A549 (cell line): ENCODE measurements around the gene RIN3. TPM values are rescaled to one million over a fixed set of nuclear protein-coding genes. Genes with fewer than 3 reads are reported as not detected.
A peak's percentile ranks its signal among the peaks of the same experiment; 100 is the strongest.

Experiments
- ATAC-seq, 2 experiments: fragments of 200-7000 bp in 1 of 2; fragments of >200 bp in 1 of 2; cut with Nextera tagmentation in 1 of 2; cut with Tn5 transposase in 1 of 2; 3 replicates each; pipeline versions ENCODE4 v1.8.0 to v1.9.1; 2018 to 2020; ENCODE audit warnings: mild to moderate bottlenecking in 1 of 2, moderate library complexity in 1 of 2
- CTCF ChIA-PET: fragments of 300-600 bp; sonication (Branson Sonifier 250); formaldehyde crosslinking; extraction: SDS; loops from one replicate; lab custom pipeline; 2021; ENCODE audit warnings: antibody characterized with exemption, inconsistent platforms; lab: Yijun Ruan, JAX
- POLR2A ChIA-PET: fragments of 350-600 bp; formaldehyde crosslinking; extraction: SDS; loops from one replicate; lab custom pipeline; 2021; ENCODE audit warnings: antibody characterized with exemption, inconsistent platforms; lab: Yijun Ruan, JAX
- DNase-seq, 2 experiments: peaks; one replicate each; pipeline versions ENCODE4 v3.0.0 to v3.0.0-alpha.2; 2011 to 2016; ENCODE audit warnings: low read depth in 1 of 2, low spot score in 1 of 2
- FAIRE-seq: peaks from 2 replicates; lab custom pipeline; 2011; peaks lifted over from hg19 to GRCh38; lab: Jason Lieb, UNC
- H3K27ac ChIP-seq, 2 experiments: fragments of >200 bp; sonication (Bioruptor Twin); formaldehyde crosslinking; 3 replicates each; pipeline ENCODE4 v1.5.1; 2016 to 2017
- H3K4me1 ChIP-seq: fragments of >200 bp; sonication (Bioruptor Twin); formaldehyde crosslinking; 3 replicates; pipeline ENCODE4 v1.6.1; 2016
- H3K4me2 ChIP-seq: fragments of >200 bp; sonication (Bioruptor Twin); formaldehyde crosslinking; 3 replicates; pipeline ENCODE4 v1.6.1; 2016
- H3K4me3 ChIP-seq: fragments of >200 bp; sonication (Bioruptor Twin); formaldehyde crosslinking; 3 replicates; pipeline ENCODE4 v1.5.1; 2016
- H3K9me3 ChIP-seq: fragments of >200 bp; sonication (Bioruptor Twin); formaldehyde crosslinking; 3 replicates; pipeline ENCODE4 v1.6.1; 2016
- EHMT2 ChIP-seq: fragments of 200-600 bp; sonication (generic); IDR thresholded peaks from 2 replicates; pipeline ENCODE4 v1.6.1; 2016; ENCODE audit warnings: antibody characterized with exemption, low read depth, mild to moderate bottlenecking, moderate library complexity
- FOSB ChIP-seq: fragments of 250-450 bp; sonication (Bioruptor Pico); IDR thresholded peaks from 2 replicates; pipeline ENCODE4 v1.5.0; 2020; ENCODE audit warnings: mild to moderate bottlenecking, moderate library complexity
- FOSL2 ChIP-seq, 2 experiments: fragments of 450-650 bp in 1 of 2; fragments of >200 bp in 1 of 2; sonication (Bioruptor Twin) in 1 of 2; formaldehyde crosslinking; IDR thresholded peaks; 2 replicates each; pipeline versions ENCODE4 v1.5.0 to v1.6.1; 2016 to 2020; ENCODE audit warnings: mild to moderate bottlenecking in 1 of 2, moderate library complexity in 1 of 2
- KDM1A ChIP-seq: fragments of 200-600 bp; sonication (generic); IDR thresholded peaks from 2 replicates; pipeline ENCODE4 v1.6.1; 2016; ENCODE audit warnings: low read depth, mild to moderate bottlenecking
- MAFK ChIP-seq: fragments of 450-650 bp; IDR thresholded peaks from 2 replicates; pipeline ENCODE4 v1.6.1; 2014; ENCODE audit not compliant: partially characterized antibody
- MAZ ChIP-seq: fragments of 150-350 bp; IDR thresholded peaks from 2 replicates; pipeline ENCODE4 v1.6.1; 2014; ENCODE audit warnings: antibody characterized with exemption, low read depth, low read length, borderline replicate concordance
- NPAS2 ChIP-seq: fragments of 250-450 bp; sonication (Bioruptor Pico); IDR thresholded peaks from 2 replicates; pipeline ENCODE4 v1.8.0; 2022; ENCODE audit warnings: mild to moderate bottlenecking, moderate library complexity, borderline replicate concordance
- PHF8 ChIP-seq: fragments of 200-600 bp; sonication (generic); IDR thresholded peaks from 2 replicates; pipeline ENCODE4 v1.6.1; 2016; ENCODE audit warnings: low read depth, mild to moderate bottlenecking, antibody characterized with exemption, moderate library complexity, borderline replicate concordance
- RAD21 ChIP-seq, 2 experiments: fragments of >200 bp in 1 of 2; sonication (Bioruptor Twin) in 1 of 2; formaldehyde crosslinking in 1 of 2; IDR thresholded peaks in 1 of 2; conservative IDR thresholded peaks in 1 of 2; 2 replicates in 1 of 2; 3 replicates in 1 of 2; pipeline ENCODE4 v1.6.1; 2012 to 2018; ENCODE audit warnings: inconsistent platforms in 1 of 2
- SMC3 ChIP-seq: fragments of >200 bp; sonication (Bioruptor Twin); formaldehyde crosslinking; IDR thresholded peaks from 3 replicates; pipeline ENCODE4 v1.6.1; 2018; ENCODE audit warnings: inconsistent platforms
- SREBF2 ChIP-seq: fragments of 450-650 bp; IDR thresholded peaks from 2 replicates; pipeline ENCODE4 v1.6.1; 2014; ENCODE audit warnings: mild to moderate bottlenecking, moderate library complexity
- ZC3H11A ChIP-seq: fragments of 450-650 bp; IDR thresholded peaks from 2 replicates; pipeline ENCODE4 v1.6.1; 2014; ENCODE audit warnings: antibody characterized with exemption, mild to moderate bottlenecking
- WGBS: methylation state at CpG from one replicate; pipeline ENCODE4 v1.1.6; 2017; ENCODE audit errors: missing lambda C conversion rate; 5-methylcytosine and 5-hydroxymethylcytosine counted together
- polyA plus RNA-seq, 4 experiments: library from polyadenylated mRNA; depleted of rRNA in 3 of 4; stranded (reverse); fragments of >200 nt; fragmentation: RNase III in 1 of 4; extraction: RNeasy Plus Mini Kit Qiagen cat#74134 plus additional on column Dnase treatment in 1 of 4; gene quantifications; 2 replicates in 3 of 4; 3 replicates in 1 of 4; pipeline ENCODE4 v1.2.3, GENCODE V29; 2011 to 2017
- TF ChIP-seq, protein P1 (sequence below): fragments of 450-650 bp; IDR thresholded peaks from 2 replicates; pipeline ENCODE4 v1.6.1; 2014; ENCODE audit warnings: antibody characterized with exemption
- TF ChIP-seq, protein P2 (sequence below): fragments of 250-450 bp; sonication (Bioruptor Pico); IDR thresholded peaks from 2 replicates; pipeline ENCODE4 v1.5.0; 2021; ENCODE audit warnings: mild to moderate bottlenecking, moderate library complexity, borderline replicate concordance
- TF ChIP-seq, protein P3 (sequence below): fragments of >200 bp; sonication (Bioruptor Twin); formaldehyde crosslinking; IDR thresholded peaks from 3 replicates; pipeline ENCODE4 v1.5.1; 2016

The RIN3 gene
- polyA plus RNA-seq, 2 of the 4 experiments (the other 2 are of a cell fraction): 5.6 to 14.5 TPM

DNA sequence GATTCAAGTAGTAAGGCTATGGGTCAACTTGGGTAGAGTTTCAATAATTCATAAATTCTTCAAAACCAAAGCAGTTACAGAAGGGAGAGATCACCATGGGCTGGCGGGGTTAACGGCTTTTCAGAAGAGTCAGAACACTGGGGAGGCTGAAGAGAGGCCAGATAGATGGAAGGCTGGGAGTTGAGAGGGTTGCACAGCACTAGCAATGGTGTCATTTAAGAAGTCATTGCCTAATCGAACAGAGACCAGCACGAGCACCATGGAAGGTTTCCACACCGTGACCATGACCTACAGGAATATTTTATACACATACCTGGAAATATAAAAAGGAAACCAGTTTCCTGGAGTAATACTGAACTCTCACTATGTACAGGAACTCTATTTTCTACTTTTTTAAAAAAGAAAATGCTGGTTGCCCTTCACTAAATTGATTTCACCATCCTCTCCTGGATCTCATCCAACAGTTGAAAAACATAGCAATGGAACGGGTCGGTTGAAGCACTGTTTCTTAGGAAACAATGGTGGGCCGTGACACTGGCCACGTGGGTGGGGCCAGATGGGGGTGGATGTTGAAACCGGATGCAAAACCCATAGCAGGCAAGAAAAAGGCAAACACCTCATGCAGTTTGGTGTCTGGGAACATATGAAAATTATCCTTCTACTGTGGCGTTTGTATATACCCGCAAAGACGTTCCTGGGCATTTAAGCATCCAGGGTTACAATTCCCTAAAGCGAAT is 38.0 kb upstream of the RIN3 start:
- TF ChIP-seq NPAS2 (no peak), ZC3H11A (no peak), FOSL2 (IDR thresholded peaks at IDR 0.05) (no peak), FOSL2 (CRISPR knock-in tag; IDR thresholded peaks at IDR 0.05) (no peak), PHF8 (no peak), EHMT2 (no peak), MAFK (no peak), MAZ (no peak), KDM1A (no peak)
- TF ChIP-seq, protein P1, sequence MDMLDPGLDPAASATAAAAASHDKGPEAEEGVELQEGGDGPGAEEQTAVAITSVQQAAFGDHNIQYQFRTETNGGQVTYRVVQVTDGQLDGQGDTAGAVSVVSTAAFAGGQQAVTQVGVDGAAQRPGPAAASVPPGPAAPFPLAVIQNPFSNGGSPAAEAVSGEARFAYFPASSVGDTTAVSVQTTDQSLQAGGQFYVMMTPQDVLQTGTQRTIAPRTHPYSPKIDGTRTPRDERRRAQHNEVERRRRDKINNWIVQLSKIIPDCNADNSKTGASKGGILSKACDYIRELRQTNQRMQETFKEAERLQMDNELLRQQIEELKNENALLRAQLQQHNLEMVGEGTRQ: no peak
- TF ChIP-seq, protein P2, sequence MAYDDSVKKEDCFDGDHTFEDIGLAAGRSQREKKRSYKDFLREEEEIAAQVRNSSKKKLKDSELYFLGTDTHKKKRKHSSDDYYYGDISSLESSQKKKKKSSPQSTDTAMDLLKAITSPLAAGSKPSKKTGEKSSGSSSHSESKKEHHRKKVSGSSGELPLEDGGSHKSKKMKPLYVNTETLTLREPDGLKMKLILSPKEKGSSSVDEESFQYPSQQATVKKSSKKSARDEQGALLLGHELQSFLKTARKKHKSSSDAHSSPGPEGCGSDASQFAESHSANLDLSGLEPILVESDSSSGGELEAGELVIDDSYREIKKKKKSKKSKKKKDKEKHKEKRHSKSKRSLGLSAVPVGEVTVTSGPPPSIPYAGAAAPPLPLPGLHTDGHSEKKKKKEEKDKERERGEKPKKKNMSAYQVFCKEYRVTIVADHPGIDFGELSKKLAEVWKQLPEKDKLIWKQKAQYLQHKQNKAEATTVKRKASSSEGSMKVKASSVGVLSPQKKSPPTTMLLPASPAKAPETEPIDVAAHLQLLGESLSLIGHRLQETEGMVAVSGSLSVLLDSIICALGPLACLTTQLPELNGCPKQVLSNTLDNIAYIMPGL (CRISPR knock-in tag): no peak
- H3K27ac ChIP-seq: peak overlapping the region in 1 of 2 experiments; percentile 60; a peak in 2 of 6 replicates
- no peak overlapping the region for H3K4me2 ChIP-seq
- ATAC-seq (no peak), DNase-seq (no peak), FAIRE-seq (no peak)
- 0 out of 3 replicates have a peak, but pooled peaks cover 2% of the 10 kb centered on the region for H3K9me3 ChIP-seq
- POLR2A ChIA-PET: no interaction called here
- H3K4me1 ChIP-seq: peaks cover 37% of the 10 kb centered on the region
- H3K4me3 ChIP-seq: no peak overlapping the region
- CTCF ChIA-PET: no interaction called here
- WGBS: 79% methylated on average over 14 of the region's 14 CpGs

DNA sequence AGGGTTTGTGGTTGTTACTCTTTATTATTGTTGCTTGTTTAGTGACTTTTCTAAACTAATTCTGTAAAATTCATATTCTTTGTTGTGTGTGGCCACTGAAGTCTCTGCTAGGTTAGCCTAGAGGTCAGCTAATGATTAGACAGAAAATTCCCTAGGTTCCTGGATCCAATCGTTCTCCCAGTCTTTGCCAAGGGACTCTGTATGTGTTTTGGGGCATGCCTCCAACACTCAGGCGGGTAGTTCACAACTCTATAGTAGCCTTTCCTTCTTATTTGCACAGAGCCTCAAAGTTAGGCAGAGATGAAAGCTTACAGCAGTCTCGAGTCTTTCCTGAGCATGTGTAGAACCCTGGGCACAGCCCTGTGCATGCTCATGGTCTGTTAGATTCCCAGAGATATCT is 32.7 kb upstream of the RIN3 start:
- 29% methylated on average over 3 of the region's 3 CpGs for WGBS
- peak overlapping the region in 1 of 2 experiments; percentile 51; a peak in 2 of 6 replicates for H3K27ac ChIP-seq
- peaks cover 14% of the 10 kb centered on the region; the same call in 2 of the 3 replicates for H3K4me1 ChIP-seq
- TF ChIP-seq MAZ: no peak
- DNase-seq: no peak
- H3K9me3 ChIP-seq: 0 out of 3 replicates have a peak, but pooled peaks cover 2% of the 10 kb centered on the region
- ChIA-PET POLR2A (no interaction called here), CTCF (interaction anchor here (0.7 to 1.7 kb wide), 9 partner anchors 8 to 201 kb away, joined by 3 to 7 read pairs (median 3); no protein-coding TSS in a partner anchor)
- no peak overlapping the region for H3K4me3 ChIP-seq
- no peak overlapping the region for H3K4me2 ChIP-seq
- no peak for ATAC-seq
- no peak for FAIRE-seq

DNA sequence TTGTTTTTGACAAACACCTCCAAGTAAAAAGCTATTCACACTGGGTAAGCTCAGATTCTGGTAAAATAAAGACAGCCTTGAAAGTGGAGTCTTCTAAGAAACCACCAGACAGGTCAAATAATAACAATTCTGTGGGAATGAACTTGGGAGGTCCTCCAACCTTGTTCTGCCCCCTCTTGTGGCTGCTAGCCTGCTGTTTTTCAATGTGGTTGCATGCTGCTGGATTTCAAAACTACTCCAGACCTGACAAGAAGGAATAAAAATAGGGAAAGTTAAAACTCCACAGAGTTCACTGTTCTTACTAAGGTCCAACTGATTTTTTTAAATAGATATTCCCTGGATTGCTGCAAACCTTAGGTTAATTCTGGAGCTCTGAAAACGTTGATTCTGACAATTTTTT is 32.2 kb upstream of the RIN3 start:
- H3K4me3 ChIP-seq: no peak overlapping the region
- ATAC-seq (peak; percentile 54 to 66; a peak in 3 of 6 replicates), FAIRE-seq (no peak), DNase-seq (peak in 1 of 2 experiments; percentile 20)
- H3K4me2 ChIP-seq: no peak overlapping the region
- peaks cover 14% of the 10 kb centered on the region; the same call in 2 of the 3 replicates for H3K4me1 ChIP-seq
- peak overlapping the region in 1 of 2 experiments; percentile 51; a peak in 2 of 6 replicates for H3K27ac ChIP-seq
- peak; percentile 33; the same call in 1 of the 3 replicates for TF ChIP-seq SMC3
- no peak for TF ChIP-seq FOSB
- TF ChIP-seq RAD21 (conservative IDR thresholded peaks at IDR 0.05 in 1 of 2, IDR thresholded peaks at IDR 0.05 in 1 of 2): peak in 1 of 2 experiments; percentile 23; a peak in 1 of 5 replicates
- TF ChIP-seq, protein P3, sequence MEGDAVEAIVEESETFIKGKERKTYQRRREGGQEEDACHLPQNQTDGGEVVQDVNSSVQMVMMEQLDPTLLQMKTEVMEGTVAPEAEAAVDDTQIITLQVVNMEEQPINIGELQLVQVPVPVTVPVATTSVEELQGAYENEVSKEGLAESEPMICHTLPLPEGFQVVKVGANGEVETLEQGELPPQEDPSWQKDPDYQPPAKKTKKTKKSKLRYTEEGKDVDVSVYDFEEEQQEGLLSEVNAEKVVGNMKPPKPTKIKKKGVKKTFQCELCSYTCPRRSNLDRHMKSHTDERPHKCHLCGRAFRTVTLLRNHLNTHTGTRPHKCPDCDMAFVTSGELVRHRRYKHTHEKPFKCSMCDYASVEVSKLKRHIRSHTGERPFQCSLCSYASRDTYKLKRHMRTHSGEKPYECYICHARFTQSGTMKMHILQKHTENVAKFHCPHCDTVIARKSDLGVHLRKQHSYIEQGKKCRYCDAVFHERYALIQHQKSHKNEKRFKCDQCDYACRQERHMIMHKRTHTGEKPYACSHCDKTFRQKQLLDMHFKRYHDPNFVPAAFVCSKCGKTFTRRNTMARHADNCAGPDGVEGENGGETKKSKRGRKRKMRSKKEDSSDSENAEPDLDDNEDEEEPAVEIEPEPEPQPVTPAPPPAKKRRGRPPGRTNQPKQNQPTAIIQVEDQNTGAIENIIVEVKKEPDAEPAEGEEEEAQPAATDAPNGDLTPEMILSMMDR: 0 out of 3 replicates have a peak, but pooled peaks have one; percentile 17
- no peak for TF ChIP-seq SREBF2
- ChIA-PET CTCF (interaction anchor here (0.7 to 1.7 kb wide), 9 partner anchors 9 to 200 kb away, joined by 3 to 7 read pairs (median 3); no protein-coding TSS in a partner anchor), POLR2A (no interaction called here)
- WGBS: 3% methylated on average over 1 of the region's 1 CpG
- 0 out of 3 replicates have a peak, but pooled peaks cover 2% of the 10 kb centered on the region for H3K9me3 ChIP-seq
